Fibroblast of the conjunctiva (primary cell): ENCODE results near the gene CLSTN2.

ENCODE experiments used
- DNase-seq: peaks from one replicate; pipeline ENCODE4 v3.0.0-alpha.2; 2010; ENCODE audit warnings: low read depth

CLSTN2 gene

GRCh38 chr3:139944256-139944910 is 9.4 kb downstream of the CLSTN2 start:
- DNase-seq, result no peak

GRCh38 chr3:139945386-139945785 is 10.4 kb downstream of the CLSTN2 start:
- DNase-seq, result no peak

GRCh38 chr3:139945942-139946341 is 11.0 kb downstream of the CLSTN2 start:
- no peak for DNase-seq

DNA sequence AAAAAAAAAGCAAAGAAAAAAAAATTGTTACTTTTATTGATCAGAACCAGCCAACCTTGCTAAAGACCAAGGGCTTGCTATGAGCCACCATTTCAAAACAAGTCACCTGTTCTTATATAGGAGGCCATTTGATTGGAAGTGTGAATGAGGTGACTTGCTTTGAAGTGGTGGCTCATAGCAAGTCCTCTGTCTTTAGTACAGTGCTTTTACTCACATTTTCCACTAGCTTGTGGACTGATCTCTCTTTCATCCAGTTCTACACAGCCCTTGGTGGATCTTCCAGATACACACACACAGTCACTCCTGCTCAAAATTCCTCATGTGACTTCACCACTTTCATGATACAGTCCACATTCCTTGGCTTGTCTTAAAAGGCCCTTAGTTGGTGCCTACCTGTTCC is 13.5 kb downstream of the CLSTN2 start:
- DNase-seq, result no peak

- DNase-seq, result no peak
Measured at GRCh38 chr3:139948898-139949297, 13.9 kb downstream of the CLSTN2 start.

GRCh38 chr3:139953131-139953910 is 18.3 kb downstream of the CLSTN2 start:
- DNase-seq, result no peak

GRCh38 chr3:139954146-139954860 is 19.3 kb downstream of the CLSTN2 start:
- no peak for DNase-seq

DNA sequence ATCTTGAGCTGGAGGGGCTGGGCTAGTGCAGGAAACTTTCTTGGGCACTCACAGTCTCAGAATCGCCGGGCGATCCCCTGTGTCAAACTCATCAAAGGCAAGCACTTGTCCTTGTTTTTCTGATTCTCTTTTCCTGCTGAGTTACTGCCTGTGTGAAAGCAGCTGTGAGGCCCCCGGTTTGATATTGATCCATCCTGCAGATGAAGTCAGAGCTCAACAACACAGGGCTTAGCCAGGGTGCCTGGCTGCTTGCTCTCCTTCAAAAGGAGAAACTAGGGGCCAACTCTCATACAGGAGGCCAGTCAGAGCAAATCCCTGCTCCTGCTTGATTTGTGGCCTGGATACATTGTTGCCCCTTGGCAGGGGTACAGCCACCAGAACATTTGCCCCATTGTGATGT is 22.9 kb downstream of the CLSTN2 start:
- DNase-seq, result no peak

- DNase-seq, result no peak
Measured at GRCh38 chr3:139969386-139969785, 34.4 kb downstream of the CLSTN2 start.

DNA sequence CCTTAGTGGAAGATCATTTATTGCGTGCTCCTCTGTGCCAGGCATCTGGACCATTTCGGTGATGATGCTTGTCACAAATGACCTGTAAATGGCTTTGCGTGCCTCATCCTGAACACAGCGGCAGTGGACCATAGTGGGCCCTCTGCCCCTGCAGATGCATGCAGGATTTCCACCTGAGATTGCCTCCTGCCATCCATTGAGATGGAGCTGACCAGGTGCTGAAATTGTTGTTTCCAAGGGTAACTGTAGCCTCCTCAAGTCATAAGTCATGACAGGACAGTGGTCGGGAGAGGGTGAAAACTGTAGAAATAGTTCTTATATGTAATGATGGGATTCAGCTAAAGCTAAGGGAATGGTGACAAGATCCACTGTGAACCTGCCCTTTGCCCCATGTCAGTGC is 35.5 kb downstream of the CLSTN2 start:
- DNase-seq, result no peak

- DNase-seq, result no peak
Measured at GRCh38 chr3:139974809-139975425, 39.9 kb downstream of the CLSTN2 start.

- no peak for DNase-seq
Measured at GRCh38 chr3:139975594-139976365, 40.8 kb downstream of the CLSTN2 start.

- no peak for DNase-seq
Measured at GRCh38 chr3:139978966-139979365, 44.0 kb downstream of the CLSTN2 start.

DNA sequence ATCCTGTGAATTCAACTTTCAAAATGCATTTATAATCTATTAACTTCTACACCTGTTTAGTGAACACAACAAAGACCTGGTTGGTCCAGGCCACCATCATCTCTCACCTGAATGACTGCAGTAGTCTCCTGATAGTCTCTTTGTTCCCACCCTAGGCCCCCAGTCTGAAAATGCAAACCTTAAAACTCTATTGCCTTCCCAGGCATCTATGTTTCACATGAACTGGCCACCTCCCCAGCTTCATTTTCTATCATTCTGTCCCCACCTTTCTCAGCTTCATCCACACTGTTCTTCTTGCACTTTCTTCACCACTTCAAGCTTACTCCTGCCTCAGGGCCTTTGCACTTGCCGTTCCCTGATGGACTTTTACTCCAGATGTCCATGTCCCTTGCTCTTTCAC is 45.0 kb downstream of the CLSTN2 start:
- DNase-seq, result no peak

GRCh38 chr3:139982404-139982803 is 47.4 kb downstream of the CLSTN2 start:
- no peak for DNase-seq

- DNase-seq, result no peak
Measured at GRCh38 chr3:139985576-139985975, 50.6 kb downstream of the CLSTN2 start.

- DNase-seq, result no peak
Measured at GRCh38 chr3:139987908-139988307, 52.9 kb downstream of the CLSTN2 start.

DNA sequence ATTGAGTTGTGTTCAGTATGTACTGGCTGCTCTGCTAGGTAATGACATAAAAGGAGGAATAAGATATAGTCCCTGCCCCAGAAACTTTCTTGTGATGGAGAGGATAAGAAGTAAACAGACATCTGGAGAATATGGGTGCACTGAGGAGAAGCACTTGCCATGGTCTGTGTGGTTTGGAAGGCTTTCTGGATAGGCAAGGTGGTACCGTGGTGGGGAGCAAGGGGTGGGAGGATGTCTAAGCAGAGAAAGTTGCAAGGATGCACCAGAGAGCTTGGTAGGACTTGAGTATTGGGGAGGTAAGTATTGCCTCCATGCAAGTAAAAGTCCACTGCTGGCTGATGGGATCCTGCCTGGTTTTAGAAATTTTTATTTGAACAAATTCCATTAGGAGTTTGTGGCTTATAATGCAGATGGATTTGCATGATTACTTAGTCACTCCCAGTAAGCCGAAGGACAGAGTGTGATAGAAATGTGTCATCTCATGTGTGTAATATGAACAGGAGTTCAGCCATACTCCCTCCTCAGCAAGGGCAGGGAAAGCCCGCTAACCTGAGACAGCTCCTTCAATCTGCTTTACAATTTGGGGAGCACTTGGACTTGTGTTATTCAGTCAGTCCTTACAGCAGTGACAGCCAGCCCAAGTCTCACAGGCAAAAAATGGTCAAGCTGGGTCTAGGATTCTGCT is 53.6 kb downstream of the CLSTN2 start:
- no peak for DNase-seq

DNA sequence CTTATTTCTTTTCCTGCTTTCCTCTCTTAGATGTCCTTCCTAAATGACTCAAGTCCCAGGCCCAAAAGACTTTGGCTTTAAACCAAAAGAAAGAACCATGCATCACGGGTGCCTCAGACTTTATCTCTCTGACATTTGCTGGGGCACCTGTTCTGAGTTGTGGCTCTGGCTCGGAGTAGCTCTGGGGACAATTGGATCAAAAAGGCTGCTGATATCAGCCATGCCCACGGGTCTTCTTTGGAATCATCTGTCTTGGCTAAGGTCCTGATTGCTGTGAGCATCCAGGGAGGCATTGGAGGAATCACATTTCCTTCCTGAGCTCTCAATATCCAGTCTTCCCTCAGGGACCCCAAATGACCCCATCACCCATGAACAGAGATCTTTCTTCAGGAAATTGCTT is 59.9 kb downstream of the CLSTN2 start:
- DNase-seq, result no peak

DNA sequence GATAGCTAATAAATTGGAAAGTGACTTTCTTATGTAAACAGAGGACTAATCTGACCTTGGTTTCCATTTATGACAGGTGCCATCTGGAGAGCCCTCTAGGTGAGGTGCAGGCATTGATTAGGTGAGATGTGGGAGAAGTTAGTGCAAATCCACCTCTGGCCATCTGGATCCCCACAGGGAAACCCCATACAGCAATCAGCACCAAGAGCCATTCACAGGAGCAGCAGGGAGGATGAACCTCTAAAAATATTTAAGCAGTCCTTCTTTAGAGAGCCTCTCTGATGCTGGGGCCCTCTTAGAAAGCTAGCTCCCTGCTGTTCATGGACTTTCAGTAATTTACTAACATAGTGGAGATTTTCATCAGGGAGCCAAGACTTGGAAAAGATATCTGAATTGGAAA is 69.3 kb downstream of the CLSTN2 start:
- DNase-seq, result no peak

GRCh38 chr3:140006331-140006730 is 71.3 kb downstream of the CLSTN2 start:
- no peak for DNase-seq
